ENCODE data around the gene SCP2. TPM values are rescaled to one million over a fixed set of nuclear protein-coding genes. Genes with fewer than 3 reads are reported as not detected.

Gene SCP2
- total and polyA plus RNA-seq, 8 donors, result 130 to 208 (median 148) TPM

DNA sequence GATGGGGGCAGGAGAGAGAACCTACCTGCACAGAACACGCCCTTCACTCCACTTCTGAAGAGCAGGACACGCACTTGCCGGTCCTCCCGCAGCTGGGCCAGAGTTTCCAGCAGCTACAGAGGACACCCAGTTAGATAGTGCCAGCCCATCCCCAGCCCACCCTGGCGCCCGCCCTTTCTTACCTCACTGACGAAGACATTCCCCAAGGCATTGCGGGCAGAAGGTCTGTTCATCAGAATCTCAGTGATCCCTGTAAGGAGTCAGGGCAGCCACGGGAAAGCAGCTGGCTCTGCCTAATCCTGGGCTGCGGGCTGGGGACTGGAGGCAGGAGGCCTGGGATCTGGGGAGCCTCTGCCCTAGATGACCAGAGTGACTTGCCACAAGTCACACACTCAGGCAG, 15.5 kb upstream of the SCP2 start:
- H3K27ac ChIP-seq, result no peak overlapping the region
- ATAC-seq (no peak), DNase-seq (no peak)
- H3K4me1 ChIP-seq, result no peaks in the 10 kb centered on the region
- H3K27me3 ChIP-seq, result no peaks in the 10 kb centered on the region
- H3K4me3 ChIP-seq, result no peak overlapping the region
- TF ChIP-seq, protein P1, sequence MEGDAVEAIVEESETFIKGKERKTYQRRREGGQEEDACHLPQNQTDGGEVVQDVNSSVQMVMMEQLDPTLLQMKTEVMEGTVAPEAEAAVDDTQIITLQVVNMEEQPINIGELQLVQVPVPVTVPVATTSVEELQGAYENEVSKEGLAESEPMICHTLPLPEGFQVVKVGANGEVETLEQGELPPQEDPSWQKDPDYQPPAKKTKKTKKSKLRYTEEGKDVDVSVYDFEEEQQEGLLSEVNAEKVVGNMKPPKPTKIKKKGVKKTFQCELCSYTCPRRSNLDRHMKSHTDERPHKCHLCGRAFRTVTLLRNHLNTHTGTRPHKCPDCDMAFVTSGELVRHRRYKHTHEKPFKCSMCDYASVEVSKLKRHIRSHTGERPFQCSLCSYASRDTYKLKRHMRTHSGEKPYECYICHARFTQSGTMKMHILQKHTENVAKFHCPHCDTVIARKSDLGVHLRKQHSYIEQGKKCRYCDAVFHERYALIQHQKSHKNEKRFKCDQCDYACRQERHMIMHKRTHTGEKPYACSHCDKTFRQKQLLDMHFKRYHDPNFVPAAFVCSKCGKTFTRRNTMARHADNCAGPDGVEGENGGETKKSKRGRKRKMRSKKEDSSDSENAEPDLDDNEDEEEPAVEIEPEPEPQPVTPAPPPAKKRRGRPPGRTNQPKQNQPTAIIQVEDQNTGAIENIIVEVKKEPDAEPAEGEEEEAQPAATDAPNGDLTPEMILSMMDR (IDR thresholded peaks at IDR 0.05), result no peak
- no peaks in the 10 kb centered on the region for H3K9me3 ChIP-seq
- intact Hi-C loops (cut with DNase I), result no loop called here
- H3K36me3 ChIP-seq, result peaks cover 0 to 5% of the 10 kb centered on the region in 2 donors

DNA sequence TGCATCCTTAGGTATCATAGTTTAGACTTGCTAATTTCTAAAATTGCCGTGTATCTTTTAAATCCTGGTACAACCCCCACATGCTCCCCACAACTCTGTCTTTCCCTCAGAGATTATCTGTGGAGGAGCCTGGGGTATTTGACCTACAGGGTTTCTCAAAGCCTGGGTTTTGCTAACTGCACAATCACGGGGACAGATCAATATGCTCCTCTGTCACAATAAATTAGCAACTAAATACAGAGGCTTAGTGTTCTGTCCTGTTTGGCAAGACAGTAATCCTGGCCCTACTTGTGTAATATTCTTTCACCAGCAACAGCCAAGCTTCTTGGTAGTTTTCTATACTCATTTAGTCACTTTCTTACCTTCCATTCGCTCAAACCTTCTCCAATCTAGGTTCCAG, 14.1 kb upstream of the SCP2 start:
- no peak for DNase-seq
- H3K9me3 ChIP-seq, result no peaks in the 10 kb centered on the region
- intact Hi-C loops (cut with DNase I), result no loop called here
- H3K27me3 ChIP-seq, result no peaks in the 10 kb centered on the region
- H3K27ac ChIP-seq, result no peak overlapping the region
- H3K4me3 ChIP-seq, result no peak overlapping the region
- TF ChIP-seq, protein P1 (IDR thresholded peaks at IDR 0.05), result no peak
- H3K4me1 ChIP-seq, result no peaks in the 10 kb centered on the region
- ATAC-seq, result no peak
- H3K36me3 ChIP-seq, result peaks cover 0 to 5% of the 10 kb centered on the region in 2 donors

DNA sequence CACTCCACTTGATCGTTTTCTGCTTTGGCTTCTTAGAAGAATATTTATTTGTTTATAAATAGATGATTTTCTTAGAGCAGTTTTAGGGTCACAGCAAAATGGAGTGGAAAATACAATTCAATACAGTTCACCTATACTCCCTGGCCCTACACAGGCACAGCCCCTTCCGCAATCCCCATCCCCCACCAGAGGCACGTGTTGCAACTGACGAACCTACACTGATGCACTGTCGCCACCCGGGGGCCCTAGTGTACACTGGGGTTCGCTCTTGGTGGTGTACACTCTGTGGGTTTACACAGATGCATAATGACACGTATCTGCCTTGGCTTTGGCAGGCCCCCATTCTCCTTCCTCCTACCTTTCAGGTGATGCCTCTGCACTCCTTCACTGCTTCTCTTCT, 13.5 kb upstream of the SCP2 start:
- no peaks in the 10 kb centered on the region for H3K9me3 ChIP-seq
- TF ChIP-seq, protein P1 (IDR thresholded peaks at IDR 0.05), result no peak
- ATAC-seq (no peak), DNase-seq (no peak)
- no peaks in the 10 kb centered on the region for H3K4me1 ChIP-seq
- intact Hi-C loops (cut with DNase I), result no loop called here
- H3K4me3 ChIP-seq, result no peak overlapping the region
- H3K27me3 ChIP-seq, result no peaks in the 10 kb centered on the region
- H3K36me3 ChIP-seq, result peaks cover 0 to 5% of the 10 kb centered on the region in 2 donors
- H3K27ac ChIP-seq, result no peak overlapping the region

DNA sequence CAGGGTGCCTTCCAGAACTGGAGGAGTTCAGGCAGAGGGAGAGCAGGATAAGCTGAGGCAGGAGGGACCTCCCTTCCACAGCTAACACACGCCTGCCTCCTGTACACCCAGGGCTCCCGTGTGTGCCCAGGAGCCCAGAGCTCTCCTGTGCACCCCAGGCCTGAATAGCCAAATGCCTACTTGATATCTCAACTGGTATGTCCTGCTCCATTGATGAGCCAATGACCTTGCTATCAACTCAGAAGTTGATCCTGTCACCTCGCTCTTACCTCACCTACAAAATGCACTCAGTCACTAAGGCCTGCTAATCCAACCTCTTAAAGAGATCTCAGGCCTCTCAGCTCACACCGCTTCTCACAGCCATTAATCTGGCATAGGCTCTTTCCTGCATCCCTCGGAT, 12.6 kb upstream of the SCP2 start:
- intact Hi-C loops (cut with DNase I), result no loop called here
- H3K27ac ChIP-seq, result no peak overlapping the region
- no peaks in the 10 kb centered on the region for H3K4me1 ChIP-seq
- no peaks in the 10 kb centered on the region for H3K9me3 ChIP-seq
- H3K4me3 ChIP-seq, result no peak overlapping the region
- DNase-seq (no peak), ATAC-seq (no peak)
- no peaks in the 10 kb centered on the region for H3K27me3 ChIP-seq
- H3K36me3 ChIP-seq, result peaks cover 0 to 5% of the 10 kb centered on the region in 2 donors
- TF ChIP-seq, protein P1 (IDR thresholded peaks at IDR 0.05), result no peak

DNA sequence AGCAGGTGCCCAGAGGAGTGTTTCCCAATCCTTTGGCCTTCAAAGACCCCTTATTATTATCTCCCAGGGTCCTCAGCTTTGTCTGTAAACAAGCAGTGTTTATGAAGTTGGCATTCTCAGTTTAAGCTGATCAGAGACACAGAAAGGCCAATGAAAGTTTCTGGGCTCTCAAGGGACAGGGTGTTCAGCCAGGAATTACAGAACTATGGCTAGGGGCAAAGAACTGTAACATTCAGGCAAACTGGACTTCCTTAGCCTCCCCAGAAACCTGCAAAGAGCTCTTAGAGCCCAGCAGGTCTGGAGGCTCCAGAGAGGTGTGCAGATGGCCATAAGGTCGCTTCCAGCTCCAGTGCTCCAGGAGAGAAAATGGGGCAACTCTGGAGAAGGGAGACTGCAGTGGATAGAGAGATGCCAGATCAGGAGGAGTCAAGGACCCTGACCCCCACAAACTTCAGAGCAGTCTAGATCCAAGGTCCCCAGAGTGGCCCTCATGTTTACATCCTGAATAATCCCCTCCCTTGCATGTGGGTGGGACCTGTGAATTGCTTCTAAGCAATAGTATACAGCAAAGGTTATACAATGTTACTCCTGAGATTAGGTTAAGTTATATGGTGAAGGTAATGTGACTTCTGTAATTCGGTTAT, 11.7 kb upstream of the SCP2 start:
- no peak for ATAC-seq
- Histone ChIP-seq H3K4me1 (no peaks in the 10 kb centered on the region), H3K4me3 (no peak overlapping the region), H3K9me3 (no peaks in the 10 kb centered on the region), H3K27me3 (no peaks in the 10 kb centered on the region), H3K27ac (no peak overlapping the region), H3K36me3 (peaks cover 0 to 5% of the 10 kb centered on the region in 2 donors)
- TF ChIP-seq, protein P1 (IDR thresholded peaks at IDR 0.05), result no peak
- DNase-seq, result no peak
- intact Hi-C loops (cut with DNase I), result no loop called here
